GM18502 (cell line): ENCODE measurements around the gene ZNF219.

ENCODE experiments used
- ATAC-seq: cut with Tn5 transposase; IDR thresholded peaks from one replicate; pipeline ENCODE4 v1.9.1; 2021; ENCODE audit warnings: mild to moderate bottlenecking; ENCODE audit not compliant: unreplicated experiment, poor library complexity

Gene ZNF219

GRCh38 chr14:21098076-21098891 lies at the start of gene ZNF219:
ZNF219 (minus strand) TSS chr14:21098655; CDS start chr14:21093591, 5,064 bp downstream.
- no peak for ATAC-seq

- no peak for ATAC-seq
Measured at GRCh38 chr14:21145437-21145836, 47.0 kb upstream of the ZNF219 start.

DNA sequence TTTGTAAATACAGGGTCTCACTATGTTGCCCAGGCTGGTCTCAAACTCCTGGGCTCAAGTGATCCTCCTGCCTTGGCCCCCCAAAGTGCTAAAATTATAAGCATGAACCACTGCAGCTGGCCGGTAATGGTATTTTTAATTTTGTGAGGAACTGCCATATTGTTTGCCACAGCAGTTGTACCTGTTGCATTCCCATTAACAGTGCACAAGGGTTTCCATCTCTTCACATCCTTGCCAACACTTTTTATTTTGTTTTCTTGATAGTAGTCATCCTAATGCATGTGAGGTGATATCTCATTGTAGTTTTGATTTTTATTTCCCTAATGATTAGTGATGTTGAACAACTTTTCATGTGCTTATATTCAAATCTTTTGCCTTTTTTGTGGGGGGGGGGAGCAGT lies 43.9 kb upstream of the ZNF219 start:
- no peak for ATAC-seq

GRCh38 chr14:21136024-21136423 lies 37.6 kb upstream of the ZNF219 start:
- no peak for ATAC-seq

GRCh38 chr14:21133901-21134300 lies 35.4 kb upstream of the ZNF219 start:
- no peak for ATAC-seq

DNA sequence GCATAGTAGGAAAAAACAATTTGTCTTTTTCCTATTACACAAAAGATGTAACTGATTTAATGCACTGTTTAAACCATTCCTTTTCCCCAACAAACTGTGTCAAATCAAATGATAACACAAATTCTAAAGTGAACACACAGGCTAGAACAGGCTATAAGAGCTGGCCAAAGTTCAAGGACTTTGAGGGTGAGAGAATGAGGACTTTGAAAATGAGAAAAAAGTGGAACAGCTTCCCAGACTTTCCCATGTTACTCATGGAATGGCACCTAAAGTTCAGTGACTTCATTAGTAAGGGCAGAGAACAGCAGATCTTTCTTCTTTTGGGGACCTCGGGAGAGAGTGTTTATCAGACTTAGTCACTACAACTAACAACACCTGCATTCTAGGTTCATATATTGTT lies 25.0 kb upstream of the ZNF219 start:
- ATAC-seq: no peak

GRCh38 chr14:21121122-21121521 lies 22.7 kb upstream of the ZNF219 start:
- no peak for ATAC-seq

- ATAC-seq: no peak
Measured at GRCh38 chr14:21120686-21121085, 22.2 kb upstream of the ZNF219 start.

GRCh38 chr14:21118933-21119332 lies 20.5 kb upstream of the ZNF219 start:
- no peak for ATAC-seq

DNA sequence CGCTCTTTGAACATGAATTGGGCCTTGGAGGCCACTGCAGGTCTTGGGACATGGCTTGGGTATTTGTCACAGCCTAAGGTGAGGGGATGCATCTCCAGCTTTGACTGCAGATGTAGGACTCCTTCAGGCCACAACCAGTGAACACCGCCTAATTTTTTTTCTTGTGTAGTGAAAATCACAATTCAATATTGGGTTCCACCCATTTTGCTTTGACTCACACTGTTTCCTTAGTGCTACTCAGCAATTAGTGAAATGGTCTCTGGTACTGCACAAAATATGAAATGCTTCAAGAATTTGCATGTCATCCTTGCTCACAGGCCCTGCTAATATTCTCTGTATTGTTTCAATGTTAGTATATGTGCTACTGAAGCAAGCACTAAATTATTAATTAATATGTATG lies 14.9 kb upstream of the ZNF219 start:
- ATAC-seq: no peak

DNA sequence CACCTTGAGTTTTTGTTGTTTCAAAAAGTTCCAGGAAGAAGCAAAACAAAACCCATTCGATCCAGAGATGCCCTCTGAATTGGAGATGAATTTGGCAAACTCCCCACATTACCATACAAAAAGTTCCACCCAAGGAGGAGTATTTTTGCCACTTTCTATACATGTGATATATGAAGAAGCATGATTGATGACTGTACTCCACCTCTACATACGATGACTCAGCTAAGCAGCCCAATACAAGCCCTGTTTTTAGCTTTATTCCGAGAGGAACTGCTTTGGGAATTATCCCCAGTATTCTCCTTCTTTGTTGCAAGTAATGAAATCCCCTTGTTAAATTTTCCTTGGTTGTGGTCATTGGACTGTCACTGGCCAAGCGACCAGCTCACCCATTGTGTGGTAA lies 13.8 kb upstream of the ZNF219 start:
- ATAC-seq: no peak

DNA sequence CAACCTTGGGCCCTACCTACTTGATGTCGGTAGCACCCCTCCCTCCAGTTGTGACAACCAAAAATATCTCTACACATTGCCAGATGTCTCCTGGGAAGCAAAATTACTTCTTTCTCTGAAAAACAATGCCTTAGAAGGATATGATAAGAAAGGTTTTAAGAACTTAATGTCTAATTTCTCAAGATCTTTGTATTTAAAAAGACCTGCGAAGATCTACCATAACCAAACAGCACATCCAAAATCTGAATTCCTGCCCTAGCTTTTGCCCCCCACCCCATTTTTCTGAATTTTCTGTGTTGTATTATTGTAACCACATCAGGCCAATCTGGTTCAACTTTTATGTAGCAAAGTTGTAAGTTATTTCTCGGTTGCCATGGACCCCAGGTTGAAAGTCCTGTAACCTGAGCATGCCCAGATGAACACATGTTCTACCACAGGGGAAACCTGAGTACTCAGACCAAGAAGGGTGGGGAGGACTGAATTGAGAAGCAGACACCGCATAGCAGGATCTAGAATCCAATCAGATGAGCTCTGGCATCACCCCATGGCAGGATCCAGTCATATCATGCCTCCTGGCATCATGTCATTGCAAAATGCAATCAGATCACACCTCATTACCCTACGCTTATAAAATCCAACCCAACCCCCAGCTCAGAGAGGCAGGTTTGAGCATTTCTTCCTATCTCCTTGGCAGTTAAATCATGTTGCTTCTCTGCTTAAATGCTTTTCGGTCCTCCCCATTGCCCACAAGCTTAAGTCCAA lies 11.1 kb upstream of the ZNF219 start:
- peak; percentile 70 for ATAC-seq

GRCh38 chr14:21108791-21109190 lies 10.3 kb upstream of the ZNF219 start:
- ATAC-seq: no peak

GRCh38 chr14:21107283-21107800 lies 8.9 kb upstream of the ZNF219 start:
- no peak for ATAC-seq

GRCh38 chr14:21106498-21107282 lies 8.2 kb upstream of the ZNF219 start:
- ATAC-seq: no peak

GRCh38 chr14:21106176-21106497 lies 7.7 kb upstream of the ZNF219 start:
- ATAC-seq: no peak

DNA sequence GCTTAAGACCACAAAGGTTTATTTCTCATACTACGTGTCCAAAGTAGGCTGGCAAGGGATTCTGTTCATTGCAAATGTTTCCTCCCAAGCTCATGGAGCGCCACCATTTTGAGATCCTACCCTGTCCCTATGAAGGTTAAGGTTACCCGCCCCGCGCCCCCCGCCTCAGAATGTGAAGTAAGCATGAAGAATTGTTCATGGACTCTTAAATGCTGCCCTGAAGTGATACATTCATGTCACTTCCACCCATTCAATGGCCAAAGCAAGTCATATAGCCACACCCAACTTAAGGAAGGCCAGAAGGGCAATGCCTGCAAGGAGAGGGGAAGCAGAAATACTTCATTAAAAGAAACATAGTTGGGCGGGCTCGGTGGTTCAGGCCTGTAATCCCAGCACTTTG lies 6.6 kb upstream of the ZNF219 start:
- no peak for ATAC-seq

DNA sequence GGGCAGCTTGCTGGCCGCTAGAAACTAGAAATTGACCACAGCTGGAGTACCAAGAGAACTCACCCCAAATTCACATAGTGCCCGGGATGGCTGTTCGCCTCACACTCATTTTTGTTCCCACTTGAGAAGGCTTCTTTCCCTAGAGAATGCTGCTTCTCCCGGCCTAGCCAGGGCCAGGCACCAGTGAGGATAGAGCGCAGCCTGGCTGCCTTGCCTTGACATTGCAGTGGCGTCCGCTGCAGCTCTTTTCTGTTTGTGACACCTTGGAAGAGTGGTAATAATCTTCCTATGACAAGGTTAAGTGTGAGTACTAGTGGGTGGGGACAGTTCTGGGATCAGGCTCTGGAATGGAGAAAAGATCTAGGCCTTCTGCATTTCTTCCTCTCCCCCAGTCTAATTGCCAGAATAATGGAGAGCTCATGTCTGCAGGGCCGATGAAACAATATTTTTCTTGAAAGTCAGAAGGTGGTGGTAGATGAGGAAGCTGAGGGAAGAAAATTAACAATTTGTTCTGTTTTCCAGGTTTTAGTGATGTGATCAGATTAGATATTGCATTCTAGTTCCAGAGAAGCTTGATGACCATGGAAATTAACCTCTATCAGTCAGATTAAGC lies 6.1 kb upstream of the ZNF219 start:
- ATAC-seq: peak; percentile 45

DNA sequence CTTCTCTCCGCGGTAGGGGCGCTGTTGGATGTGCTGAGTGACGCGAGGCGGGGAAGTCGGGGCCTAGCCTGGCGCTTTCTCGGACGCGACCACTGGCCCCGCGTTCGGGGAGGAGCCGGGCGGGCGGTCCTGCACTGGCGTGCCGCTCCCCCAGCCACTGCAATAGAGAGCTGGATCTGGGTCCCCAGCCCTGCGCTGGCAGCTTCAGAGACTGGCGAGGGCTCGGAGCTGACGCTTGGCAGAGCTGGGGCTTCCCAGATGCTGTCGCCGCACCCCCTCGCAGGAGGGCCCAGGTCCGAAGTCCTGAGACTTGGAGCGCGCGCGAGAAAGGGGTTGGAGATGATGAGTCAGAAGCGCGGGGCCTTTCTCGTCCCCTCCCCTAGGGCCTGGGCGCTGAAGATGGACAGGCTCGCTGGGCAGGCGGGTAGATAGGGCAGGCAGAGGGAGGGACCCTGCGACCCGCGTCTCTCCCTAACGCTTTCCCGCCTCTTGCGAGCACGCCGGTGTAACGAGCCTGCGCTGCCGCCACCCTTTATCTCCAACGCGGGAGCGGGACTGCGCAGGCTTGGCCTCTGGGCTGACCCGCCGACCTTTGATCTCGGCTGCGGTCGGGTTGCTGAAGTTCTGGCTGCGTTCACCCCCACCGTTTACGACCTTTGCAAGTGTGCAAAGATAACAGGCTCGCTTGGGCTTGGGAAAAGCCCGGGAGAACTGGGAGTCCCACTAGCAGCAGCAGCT lies 5.4 kb upstream of the ZNF219 start:
- peak; percentile 92 for ATAC-seq

DNA sequence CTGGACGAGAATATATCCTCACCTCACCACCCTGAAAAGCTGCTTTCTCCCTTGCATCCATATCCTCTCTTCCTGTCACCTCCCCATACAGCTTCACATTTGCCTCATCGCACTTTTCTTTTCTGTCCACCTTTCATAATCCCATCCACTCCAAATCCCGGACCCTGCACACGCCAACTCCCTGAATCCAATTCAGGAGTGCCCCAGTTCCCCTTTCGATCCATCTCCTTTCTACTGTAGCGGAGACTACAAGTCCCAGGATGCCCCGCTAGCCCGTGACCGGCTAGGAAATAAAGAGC lies 4.9 kb upstream of the ZNF219 start:
- no peak for ATAC-seq
